Measurements from ENCODE around the gene GAL3ST2.

DNA sequence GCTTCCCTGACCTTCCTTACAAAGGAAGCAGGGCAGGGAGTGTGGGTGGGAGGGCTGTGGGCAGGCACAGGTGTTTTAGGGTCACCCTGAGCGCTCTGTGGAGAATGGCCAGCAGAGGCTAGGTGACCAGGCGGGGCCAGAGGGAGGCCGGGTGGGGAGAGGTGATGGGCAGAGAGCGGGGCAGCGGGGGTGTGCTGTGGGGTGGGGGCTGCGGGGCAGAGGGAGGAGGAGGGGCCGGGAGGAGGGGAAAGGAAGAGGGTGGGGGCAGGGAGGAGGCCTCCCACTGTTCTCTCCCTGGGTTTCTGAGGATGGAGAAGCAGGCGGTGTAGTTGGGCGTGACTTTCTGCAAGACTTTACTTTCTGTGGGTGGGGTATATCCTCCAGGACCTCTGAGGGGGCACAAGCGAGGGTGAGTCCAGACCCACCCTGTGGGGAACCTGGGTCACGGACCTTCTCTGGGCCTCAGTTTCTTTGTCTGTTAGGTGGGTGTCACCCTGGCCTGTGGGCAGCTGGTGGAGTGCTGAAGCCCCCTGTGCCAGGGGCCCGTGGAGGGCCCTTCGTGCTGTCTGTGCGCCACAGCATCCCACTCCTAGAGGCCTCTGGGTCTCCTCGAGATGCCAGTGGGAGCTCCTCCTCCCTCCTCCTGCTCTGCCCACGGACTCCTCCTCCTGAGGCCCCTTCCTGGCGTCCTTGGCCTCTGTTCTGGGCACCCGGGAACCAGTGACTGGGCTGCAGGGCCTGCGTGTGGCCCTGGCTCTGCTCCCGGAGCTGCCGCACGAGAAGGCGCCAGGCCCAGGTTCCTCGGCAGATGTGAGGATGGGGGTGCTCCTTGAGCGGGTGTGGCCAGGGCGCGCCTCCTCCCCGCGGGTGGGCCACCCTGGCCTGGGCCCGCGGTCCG lies 26.0 kb downstream of the GAL3ST2 start:
- TF ChIP-seq, protein P1, sequence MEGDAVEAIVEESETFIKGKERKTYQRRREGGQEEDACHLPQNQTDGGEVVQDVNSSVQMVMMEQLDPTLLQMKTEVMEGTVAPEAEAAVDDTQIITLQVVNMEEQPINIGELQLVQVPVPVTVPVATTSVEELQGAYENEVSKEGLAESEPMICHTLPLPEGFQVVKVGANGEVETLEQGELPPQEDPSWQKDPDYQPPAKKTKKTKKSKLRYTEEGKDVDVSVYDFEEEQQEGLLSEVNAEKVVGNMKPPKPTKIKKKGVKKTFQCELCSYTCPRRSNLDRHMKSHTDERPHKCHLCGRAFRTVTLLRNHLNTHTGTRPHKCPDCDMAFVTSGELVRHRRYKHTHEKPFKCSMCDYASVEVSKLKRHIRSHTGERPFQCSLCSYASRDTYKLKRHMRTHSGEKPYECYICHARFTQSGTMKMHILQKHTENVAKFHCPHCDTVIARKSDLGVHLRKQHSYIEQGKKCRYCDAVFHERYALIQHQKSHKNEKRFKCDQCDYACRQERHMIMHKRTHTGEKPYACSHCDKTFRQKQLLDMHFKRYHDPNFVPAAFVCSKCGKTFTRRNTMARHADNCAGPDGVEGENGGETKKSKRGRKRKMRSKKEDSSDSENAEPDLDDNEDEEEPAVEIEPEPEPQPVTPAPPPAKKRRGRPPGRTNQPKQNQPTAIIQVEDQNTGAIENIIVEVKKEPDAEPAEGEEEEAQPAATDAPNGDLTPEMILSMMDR (IDR thresholded peaks at IDR 0.05; ENCODE audit: borderline replicate concordance, extremely low read depth, low read length, poor library complexity, severe bottlenecking), result no peak
- TF ChIP-seq EZH2 (IDR thresholded peaks at IDR 0.05; ENCODE audit: borderline replicate concordance, low read depth, low read length, severe bottlenecking), result no peak
